Tibial nerve (tissue), 4 donors: ENCODE data around the gene KLLN.

Experiments used
- EP300 ChIP-seq, 2 donors: sonication (generic); formaldehyde crosslinking; IDR thresholded peaks; one replicate each; pipeline ENCODE4 v1.6.1; 2017; ENCODE audit warnings: antibody characterized with exemption in 2 of 2, mild to moderate bottlenecking in 1 of 2
- POLR2A ChIP-seq, 2 donors: fragments of 450-650 bp; IDR thresholded peaks; one replicate each; pipeline ENCODE4 v1.6.1; 2017; ENCODE audit warnings: antibody characterized with exemption in 2 of 2, mild to moderate bottlenecking in 2 of 2, moderate library complexity in 2 of 2
- TF ChIP-seq, protein P1 (sequence below), 5 experiments: fragments of 200-600 bp in 3 of 5; fragments of 450-650 bp in 2 of 5; sonication (generic) in 3 of 5; IDR thresholded peaks; one replicate each; pipeline ENCODE4 v1.5.1; 2016 to 2019; ENCODE audit warnings: antibody characterized with exemption in 5 of 5, mild to moderate bottlenecking in 3 of 5, moderate library complexity in 2 of 5

DNA sequence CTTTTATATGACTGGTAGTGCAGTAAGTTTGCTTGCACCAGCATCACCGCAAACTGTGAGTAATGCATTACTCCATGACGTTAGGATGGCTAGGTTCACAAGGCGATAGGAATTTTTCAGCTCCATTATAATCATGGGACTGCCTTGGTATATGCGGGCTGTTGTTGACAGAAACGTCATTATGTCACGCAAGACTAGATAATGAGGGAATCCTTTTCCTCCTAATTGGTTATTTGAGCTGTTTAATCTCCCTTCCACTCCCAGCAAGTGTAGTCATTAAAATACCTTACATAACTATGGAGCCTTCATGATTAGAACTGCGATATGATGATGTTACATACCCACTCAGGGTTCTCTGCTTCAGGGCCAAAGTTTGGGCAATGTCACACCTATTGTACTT is 17.3 kb downstream of the KLLN start:
- TF ChIP-seq POLR2A (IDR thresholded peaks at IDR 0.05) = no peak
- TF ChIP-seq, protein P1, sequence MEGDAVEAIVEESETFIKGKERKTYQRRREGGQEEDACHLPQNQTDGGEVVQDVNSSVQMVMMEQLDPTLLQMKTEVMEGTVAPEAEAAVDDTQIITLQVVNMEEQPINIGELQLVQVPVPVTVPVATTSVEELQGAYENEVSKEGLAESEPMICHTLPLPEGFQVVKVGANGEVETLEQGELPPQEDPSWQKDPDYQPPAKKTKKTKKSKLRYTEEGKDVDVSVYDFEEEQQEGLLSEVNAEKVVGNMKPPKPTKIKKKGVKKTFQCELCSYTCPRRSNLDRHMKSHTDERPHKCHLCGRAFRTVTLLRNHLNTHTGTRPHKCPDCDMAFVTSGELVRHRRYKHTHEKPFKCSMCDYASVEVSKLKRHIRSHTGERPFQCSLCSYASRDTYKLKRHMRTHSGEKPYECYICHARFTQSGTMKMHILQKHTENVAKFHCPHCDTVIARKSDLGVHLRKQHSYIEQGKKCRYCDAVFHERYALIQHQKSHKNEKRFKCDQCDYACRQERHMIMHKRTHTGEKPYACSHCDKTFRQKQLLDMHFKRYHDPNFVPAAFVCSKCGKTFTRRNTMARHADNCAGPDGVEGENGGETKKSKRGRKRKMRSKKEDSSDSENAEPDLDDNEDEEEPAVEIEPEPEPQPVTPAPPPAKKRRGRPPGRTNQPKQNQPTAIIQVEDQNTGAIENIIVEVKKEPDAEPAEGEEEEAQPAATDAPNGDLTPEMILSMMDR (IDR thresholded peaks at IDR 0.05) = no peak
- TF ChIP-seq EP300 (IDR thresholded peaks at IDR 0.05) = no peak
